Left ventricle myocardium superior (tissue), 1 donor: Measurements from ENCODE around the gene SRXN1. TPM values are rescaled to one million over a fixed set of nuclear protein-coding genes. Genes with fewer than 3 reads are reported as not detected.

Source experiments
- ATAC-seq: fragments of 200-7000 bp; cut with Tn5 transposase; one replicate; pipeline ENCODE4 v1.9.1; 2020; ENCODE audit warnings: mild to moderate bottlenecking, moderate library complexity
- DNase-seq: peaks from one replicate; pipeline ENCODE4 v3.0.0-alpha.2; 2020
- intact Hi-C: fragments of 100-400 bp; cut with micrococcal nuclease; formaldehyde crosslinking; loops from one replicate; pipeline ENCODE4 v1.11.0; 2022
- total RNA-seq: library from RNA; stranded (reverse); fragmentation: NEBNext Ultra II Directional; extraction: Animal tissue kit (Norgen Biotek cat#: 25700); gene quantifications from one replicate; pipeline ENCODE4 v1.2.1, GENCODE V29; 2021
- donor health status: DM: no; HTN: yes; CAD: no; lungs with severe emphysema.

Gene SRXN1
- total RNA-seq, 1 donor from 2014 or later, result 34.6 TPM

GRCh38 chr20:661474-662270 lies 8.7 kb upstream of the SRXN1 start:
- no peak for DNase-seq
- ATAC-seq, result no peak
- intact Hi-C loops, result no loop called here

GRCh38 chr20:658731-659291 lies 5.8 kb upstream of the SRXN1 start:
- no peak for ATAC-seq
- intact Hi-C loops, result no loop called here

GRCh38 chr20:658202-658601 lies 5.2 kb upstream of the SRXN1 start:
- no peak for DNase-seq
- no peak for ATAC-seq
- intact Hi-C loops, result no loop called here

More at GRCh38 chr20:658731-659291, 5.8 kb upstream of the SRXN1 start:
- no peak for DNase-seq

GRCh38 chr20:655726-656624 lies 3.0 kb upstream of the SRXN1 start:
- no peak for ATAC-seq
- intact Hi-C loops, result no loop called here
- DNase-seq, result no peak

DNA sequence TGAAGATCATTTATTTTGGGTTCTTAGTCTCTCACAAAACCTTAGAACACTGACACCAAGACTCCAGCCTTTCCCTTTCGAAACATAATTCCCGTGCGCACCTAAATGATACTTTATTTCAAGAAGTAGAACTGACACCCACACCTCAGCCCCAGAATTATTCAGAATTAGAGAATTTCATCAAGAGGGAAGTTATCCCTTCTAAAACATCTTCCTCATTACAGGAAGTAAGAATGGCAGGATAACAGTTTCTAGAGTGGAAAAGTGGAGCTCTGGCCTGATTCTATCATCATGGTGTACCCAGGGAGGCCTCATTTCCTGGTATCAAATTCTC lies 1.4 kb upstream of the SRXN1 start:
- no peak for DNase-seq
- intact Hi-C loops, result no loop called here
- ATAC-seq, result no peak

GRCh38 chr20:653590-654416 lies 803 bp upstream of the SRXN1 start:
- ATAC-seq (peak; percentile 4), DNase-seq (no peak)
- intact Hi-C loops, result no loop called here

DNA sequence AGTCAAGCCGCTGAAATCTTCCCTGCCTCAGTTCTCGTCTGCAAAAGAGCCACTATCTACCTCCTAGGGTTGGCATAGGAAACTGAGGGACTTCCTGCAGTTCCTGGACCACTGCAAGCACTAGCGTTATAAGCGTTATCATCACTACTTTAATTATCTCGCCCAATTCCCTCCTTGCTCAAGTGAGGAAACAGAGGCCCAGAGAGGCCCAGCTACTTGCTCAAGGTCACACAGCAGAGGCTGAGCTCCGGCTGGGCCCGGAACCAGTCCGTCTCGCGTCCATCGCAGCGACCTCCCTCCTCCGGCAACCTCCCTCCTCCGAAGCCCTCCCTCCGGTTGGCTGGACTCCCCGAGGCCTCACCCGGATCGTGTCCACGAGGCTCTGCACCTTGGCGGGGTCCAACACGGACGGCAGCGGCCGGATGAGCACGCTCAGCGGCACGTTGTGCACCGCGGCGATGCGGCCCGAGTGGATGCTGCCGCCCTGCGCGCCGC lies 338 bp downstream of the SRXN1 start:
- DNase-seq, result no peak
- intact Hi-C loops, result no loop called here
- ATAC-seq, result peak; percentile 3

GRCh38 chr20:651713-652614 lies 1.0 kb downstream of the SRXN1 start:
- intact Hi-C loops, result no loop called here
- ATAC-seq, result peak; percentile 24

GRCh38 chr20:650954-651353 lies 2.0 kb downstream of the SRXN1 start:
- DNase-seq (no peak), ATAC-seq (no peak)
- intact Hi-C loops, result no loop called here

More at GRCh38 chr20:651713-652614, 1.0 kb downstream of the SRXN1 start:
- DNase-seq, result no peak

DNA sequence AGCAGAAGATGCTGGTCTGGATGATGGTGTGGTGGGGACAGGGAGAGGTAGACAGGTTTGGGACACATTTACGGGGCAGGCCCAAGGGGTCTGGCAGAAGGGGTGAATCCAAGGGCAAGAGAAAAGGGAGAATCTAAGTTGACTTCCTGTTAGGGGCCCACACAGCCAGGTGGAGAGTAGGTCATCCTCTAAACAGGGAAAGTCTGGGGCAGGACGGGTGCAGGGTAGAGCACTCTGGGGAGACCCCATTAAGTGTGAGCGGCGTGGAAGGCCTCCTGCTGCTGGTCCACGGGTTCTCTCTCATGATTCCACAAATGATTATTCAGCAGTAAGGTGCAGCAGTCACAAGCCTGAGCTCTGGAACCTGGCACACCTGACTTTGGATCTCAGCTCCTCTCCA lies 2.7 kb downstream of the SRXN1 start:
- ATAC-seq, result no peak
- no peak for DNase-seq
- intact Hi-C loops, result no loop called here

DNA sequence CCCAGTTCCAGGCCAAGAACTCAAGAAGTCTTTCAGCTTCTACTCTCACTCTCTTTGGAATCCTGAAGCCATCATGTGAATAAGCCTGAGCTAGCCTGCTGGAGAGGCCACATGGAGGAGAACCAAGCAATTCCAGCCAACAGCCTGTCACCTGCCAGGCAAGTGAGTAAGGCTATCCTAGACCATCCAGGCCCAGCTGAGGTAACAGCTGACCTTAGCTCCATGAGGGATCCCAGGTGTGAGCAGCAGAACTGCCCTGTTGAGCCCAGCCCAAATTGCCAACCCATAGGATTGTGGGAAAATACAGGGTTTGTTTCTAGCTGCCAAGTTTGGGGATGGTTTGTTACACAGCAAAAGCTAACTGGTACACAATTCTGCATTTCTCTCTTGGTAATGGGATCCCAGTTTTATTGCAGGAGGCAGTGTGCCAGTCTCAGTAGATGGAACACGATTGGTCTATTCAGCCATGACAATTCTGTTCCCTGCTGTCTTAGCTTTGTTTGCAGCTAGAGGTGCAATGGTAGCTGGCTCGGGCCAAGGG lies 5.5 kb downstream of the SRXN1 start:
- intact Hi-C loops, result no loop called here
- DNase-seq (no peak), ATAC-seq (no peak)

GRCh38 chr20:646868-647233 lies 6.1 kb downstream of the SRXN1 start:
- intact Hi-C loops, result no loop called here
- DNase-seq (no peak), ATAC-seq (no peak)

DNA sequence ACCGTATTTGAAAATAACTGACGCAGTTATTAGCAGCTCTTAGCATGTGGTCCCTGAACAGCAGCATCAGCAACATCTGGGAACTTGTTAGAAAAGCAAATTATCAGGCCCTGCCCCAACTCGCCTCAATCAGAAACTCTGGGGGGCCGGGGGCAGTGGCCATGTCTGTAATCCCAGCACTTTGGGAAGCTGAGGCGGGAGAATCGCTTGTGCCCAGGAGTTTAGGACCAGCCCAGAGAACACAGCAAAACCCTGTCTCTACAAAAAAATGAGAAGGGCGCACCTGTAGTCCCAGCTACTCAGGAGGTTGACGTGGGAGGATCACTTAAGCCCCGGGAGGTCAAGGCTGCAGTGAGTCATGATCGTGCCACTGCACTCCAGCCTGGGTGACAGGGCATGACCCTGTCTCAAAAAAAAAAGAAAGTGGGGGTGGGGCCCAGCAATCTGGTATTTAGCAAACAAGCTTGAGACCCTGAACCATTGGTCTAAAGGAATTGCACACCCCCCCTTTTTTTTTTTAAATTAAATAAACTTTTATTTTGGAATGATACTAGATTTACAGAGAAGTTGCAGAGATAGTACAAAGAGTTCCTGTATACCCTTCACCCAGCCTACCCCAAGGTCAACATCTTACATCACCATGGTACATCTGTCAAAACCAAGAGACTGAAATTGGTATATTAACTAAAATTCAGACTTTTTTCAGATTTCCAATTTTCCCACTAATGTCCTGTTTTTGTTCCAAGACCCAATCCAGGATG lies 6.7 kb downstream of the SRXN1 start:
- DNase-seq, result no peak
- peak; percentile 3 for ATAC-seq
- intact Hi-C loops, result no loop called here

- intact Hi-C loops, result no loop called here
- ATAC-seq, result peak; percentile 78
- DNase-seq, result peak; percentile 85
Observed at GRCh38 chr20:645318-646106, 7.5 kb downstream of the SRXN1 start.

GRCh38 chr20:644692-645317 lies 8.2 kb downstream of the SRXN1 start:
- no peak for DNase-seq
- no peak for ATAC-seq
- intact Hi-C loops, result loop anchor here (5.0 kb wide), 1 partner anchor 83 kb away; no protein-coding TSS in a partner anchor
